PC-3 (cell line): ENCODE measurements around the gene SEC22B. TPM values are rescaled to one million over a fixed set of nuclear protein-coding genes. Genes with fewer than 3 reads are reported as not detected.
"Not testable (repeated sequence)": the region's sequence is repeated elsewhere in the genome, so short reads cannot be mapped to it uniquely, and the experiment has no call there.

ENCODE experiments used
- ATAC-seq: fragments of 200-7000 bp; cut with Tn5 transposase; 2 replicates; pipeline ENCODE4 v1.9.1; 2020; ENCODE audit warnings: mild to moderate bottlenecking, moderate library complexity
- Bru-seq: library from RNA; stranded (reverse); fragments of 400-500 nt; gene quantifications from one replicate; lab custom pipeline; 2021; lab: Mats Ljungman, UMichigan
- BruChase-seq, 2 experiments: library from RNA; stranded (reverse); fragments of 400-500 nt; gene quantifications; one replicate each; lab custom pipeline; 2021; lab: Mats Ljungman, UMichigan
- BruUV-seq: library from RNA; stranded (reverse); fragments of 400-500 nt; replicated peaks from 2 replicates; lab custom pipeline; 2021; lab: Mats Ljungman, UMichigan
- CTCF ChIA-PET: fragments of 300-600 bp; sonication (Branson Sonifier 250); formaldehyde crosslinking; loops from one replicate; lab custom pipeline; 2022; ENCODE audit warnings: antibody characterized with exemption; lab: Charles Lee
- POLR2A ChIA-PET: fragments of 300-600 bp; sonication (Branson Sonifier 250); formaldehyde crosslinking; loops from one replicate; lab custom pipeline; 2022; ENCODE audit warnings: antibody characterized with exemption; ENCODE audit not compliant: unreplicated experiment; lab: Charles Lee
- DNase-seq: peaks from one replicate; pipeline ENCODE4 v3.0.0-alpha.2; 2015
- H2AFZ ChIP-seq: fragments of 300-600 bp; sonication (generic); 2 replicates; pipeline ENCODE4 v1.6.0; 2016; ENCODE audit warnings: antibody characterized with exemption, low read length
- H3F3A ChIP-seq: fragments of 300-600 bp; sonication (generic); one replicate; pipeline ENCODE4 v1.6.0; 2017; ENCODE audit warnings: antibody characterized with exemption, low read length, control low read depth, mild to moderate bottlenecking; ENCODE audit not compliant: unreplicated experiment
- H3K27ac ChIP-seq: fragments of 300-600 bp; sonication (generic); 2 replicates; pipeline ENCODE4 v1.5.1; 2016; ENCODE audit warnings: mild to moderate bottlenecking, low read length
- H3K27me3 ChIP-seq: fragments of 300-600 bp; sonication (generic); 2 replicates; pipeline ENCODE4 v1.6.1; 2016; ENCODE audit warnings: low read length, mixed read lengths
- H3K36me3 ChIP-seq: fragments of 300-600 bp; sonication (generic); 2 replicates; pipeline ENCODE4 v1.6.1; 2016; ENCODE audit warnings: low read depth, mixed run types, low read length, mixed read lengths
- H3K4me1 ChIP-seq: fragments of 300-600 bp; sonication (generic); 2 replicates; pipeline ENCODE4 v1.5.1; 2016; ENCODE audit warnings: low read length; ENCODE audit not compliant: insufficient read depth
- H3K4me2 ChIP-seq: fragments of 300-600 bp; sonication (generic); 2 replicates; pipeline ENCODE4 v1.6.0; 2016; ENCODE audit warnings: low read length
- H3K4me3 ChIP-seq: fragments of 300-600 bp; sonication (generic); 2 replicates; pipeline ENCODE4 v1.5.1; 2016; ENCODE audit warnings: mild to moderate bottlenecking, low read length, mixed read lengths
- H3K79me2 ChIP-seq: fragments of 300-600 bp; sonication (generic); 2 replicates; pipeline ENCODE4 v1.6.1; 2017; ENCODE audit warnings: low read length, mixed read lengths
- H3K9ac ChIP-seq: fragments of 300-600 bp; sonication (generic); 2 replicates; pipeline ENCODE4 v1.6.0; 2016; ENCODE audit warnings: mild to moderate bottlenecking, low read length
- H3K9me2 ChIP-seq: fragments of 300-600 bp; sonication (generic); replicated peaks from 2 replicates; pipeline ENCODE4 v1.6.1; 2016; ENCODE audit warnings: mixed run types, low read length, mixed read lengths
- H3K9me3 ChIP-seq: fragments of 300-600 bp; sonication (generic); 2 replicates; pipeline ENCODE4 v1.6.1; 2016; ENCODE audit warnings: low read length, mixed read lengths
- H4K20me1 ChIP-seq: fragments of 300-600 bp; sonication (generic); 2 replicates; pipeline ENCODE4 v1.6.1; 2016; ENCODE audit warnings: low read length, mixed read lengths
- CTCF ChIP-seq: fragments of 300-600 bp; sonication (generic); conservative IDR thresholded peaks from 2 replicates; pipeline ENCODE4 v1.5.1; 2017; ENCODE audit warnings: antibody characterized with exemption, low read depth, mild to moderate bottlenecking, low read length
- EZH2phosphoT487 ChIP-seq: fragments of 300-600 bp; sonication (generic); IDR thresholded peaks from 2 replicates; pipeline ENCODE4 v1.6.1; 2018; ENCODE audit warnings: mild to moderate bottlenecking, antibody characterized with exemption, low read length, borderline replicate concordance
- intact Hi-C: fragments of 100-400 bp; cut with micrococcal nuclease; formaldehyde crosslinking; loops from 2 replicates; pipeline ENCODE4 v1.9.0; 2023
- long read RNA-seq: library from polyadenylated mRNA; unstranded; transcript quantifications from one replicate; pipeline ENCODE4 v2.0.0, GENCODE V29; 2021; ENCODE audit not compliant: unreplicated experiment
- total RNA-seq: library from RNA; depleted of rRNA; stranded (reverse); fragments of >200 nt; gene quantifications from 2 replicates; pipeline ENCODE4 v1.2.3, GENCODE V29; 2014; rRNA removed

SEC22B gene
- total RNA-seq: 14.5 and 16.4 TPM in 2 replicates
- Bru-seq, nascent RNA: percentile 95 among the genes with signal in this experiment
- BruChase-seq, experiment 1, labeled RNA remaining after a 6-hour chase: percentile 95 among the genes with signal in this experiment
- BruChase-seq, experiment 2, labeled RNA remaining after a 2-hour chase: percentile 97 among the genes with signal in this experiment
- long read RNA-seq, full-length matches to known transcripts: 214 of 255 reads
- long read RNA-seq, partial matches to known transcripts: 6 of 255 reads
- long read RNA-seq, other reads (novel, unspliced or antisense): 35 of 255 reads

GRCh38 chr1:120176092-120176855, at the start of gene SEC22B:
TSS of gene SEC22B (minus strand) at chr1:120176520. CDS start at chr1:120176381, 139 bp downstream.
- peak within 1 kb of the TSS; percentile 96 for H3K9ac ChIP-seq
- H3K9me2 ChIP-seq: no peaks in the 10 kb centered on the region
- ChIA-PET CTCF (no interaction called here), POLR2A (interaction anchor here (0.8 kb wide), 1 partner anchor 190 kb away, joined by 5 read pairs; no protein-coding TSS in a partner anchor)
- peak within 1 kb of the TSS; percentile 79 for H3K27ac ChIP-seq
- BruUV-seq: TSS peak; percentile 61
- peak within 1 kb of the TSS; percentile 100 for H2AFZ ChIP-seq
- no peaks in the 10 kb centered on the region for H3F3A ChIP-seq
- DNase-seq (peak; percentile 95), ATAC-seq (peak; percentile 98)
- intact Hi-C loops: no loop called here
- no peaks in the 10 kb centered on the region for H3K36me3 ChIP-seq
- no peaks in the 10 kb centered on the region for H3K9me3 ChIP-seq
- H3K4me2 ChIP-seq: peak within 1 kb of the TSS; percentile 75
- no peaks in the 10 kb centered on the region for H3K27me3 ChIP-seq
- peaks cover 15% of the 10 kb centered on the region for H3K79me2 ChIP-seq
- peak within 1 kb of the TSS; percentile 98 for H3K4me3 ChIP-seq
- H4K20me1 ChIP-seq: no peaks in the 10 kb centered on the region
- H3K4me1 ChIP-seq: peaks cover 2% of the 10 kb centered on the region; the same call in 1 of the 2 replicates
- no peak for TF ChIP-seq EZH2phosphoT487
- TF ChIP-seq CTCF: no peak

GRCh38 chr1:120217933-120218332, 41.6 kb upstream of the SEC22B start:
- H3K9me3 ChIP-seq, H3K9ac ChIP-seq, CTCF ChIA-PET, POLR2A ChIA-PET, H3K9me2 ChIP-seq, H3K4me3 ChIP-seq, DNase-seq, H3F3A ChIP-seq, intact Hi-C loops, BruUV-seq, H3K4me2 ChIP-seq, H3K4me1 ChIP-seq, H2AFZ ChIP-seq, H3K27me3 ChIP-seq, H3K27ac ChIP-seq, ATAC-seq, H3K36me3 ChIP-seq, H3K79me2 ChIP-seq, H4K20me1 ChIP-seq: not testable (repeated sequence)

GRCh38 chr1:120217175-120217929, 41.0 kb upstream of the SEC22B start:
- DNase-seq, H2AFZ ChIP-seq, H3K36me3 ChIP-seq, H3F3A ChIP-seq, ATAC-seq, H3K9me2 ChIP-seq, CTCF ChIA-PET, H3K9me3 ChIP-seq, H3K4me2 ChIP-seq, H3K4me1 ChIP-seq, H4K20me1 ChIP-seq, H3K9ac ChIP-seq, H3K4me3 ChIP-seq, intact Hi-C loops, H3K79me2 ChIP-seq, H3K27me3 ChIP-seq, H3K27ac ChIP-seq, BruUV-seq, POLR2A ChIA-PET: not testable (repeated sequence)

GRCh38 chr1:120213606-120214005, 37.3 kb upstream of the SEC22B start:
- BruUV-seq, POLR2A ChIA-PET, H3F3A ChIP-seq, H4K20me1 ChIP-seq, H3K27ac ChIP-seq, H3K27me3 ChIP-seq, H2AFZ ChIP-seq, H3K4me3 ChIP-seq, H3K4me2 ChIP-seq, CTCF ChIA-PET, H3K4me1 ChIP-seq, H3K9me2 ChIP-seq, H3K36me3 ChIP-seq, H3K9me3 ChIP-seq, intact Hi-C loops, H3K79me2 ChIP-seq, H3K9ac ChIP-seq, DNase-seq: not testable (repeated sequence)
- ATAC-seq: peak; percentile 88

GRCh38 chr1:120210754-120211153, 34.4 kb upstream of the SEC22B start:
- H3K27ac ChIP-seq, H3K36me3 ChIP-seq, intact Hi-C loops, H3K4me2 ChIP-seq, H3K9me3 ChIP-seq, H3K4me3 ChIP-seq, ATAC-seq, H3F3A ChIP-seq, H3K27me3 ChIP-seq, BruUV-seq, POLR2A ChIA-PET, H3K9me2 ChIP-seq, DNase-seq, H3K4me1 ChIP-seq, H3K9ac ChIP-seq, CTCF ChIA-PET, H2AFZ ChIP-seq, H3K79me2 ChIP-seq, H4K20me1 ChIP-seq: not testable (repeated sequence)
